Measurements from ENCODE around the gene ADGRD2. TPM values are rescaled to one million over a fixed set of nuclear protein-coding genes. Genes with fewer than 3 reads are reported as not detected.

The ADGRD2 gene
- polyA plus RNA-seq, 3 donors = not detected

- no peak overlapping the region for H3K27ac ChIP-seq (ENCODE audit: low read depth, low read length)
- WGBS, 3 donors = 62 to 68% (median 65%) methylated on average over 28 of the region's 28 CpGs
These were observed 21.3 kb upstream of the ADGRD2 start for GRCh38 chr9:124428751-124429529.

- WGBS, 3 donors = 77 to 92% (median 84%) methylated on average over 4 of the region's 4 CpGs
These were observed 20.8 kb upstream of the ADGRD2 start for GRCh38 chr9:124429530-124429867.

GRCh38 chr9:124436320-124436719, 13.9 kb upstream of the ADGRD2 start:
- no peak overlapping the region for H3K27ac ChIP-seq (ENCODE audit: low read depth, low read length)

More at GRCh38 chr9:124429530-124429867, 20.8 kb upstream of the ADGRD2 start:
- no peak overlapping the region for H3K27ac ChIP-seq (ENCODE audit: low read depth, low read length)

GRCh38 chr9:124437086-124437485, 13.2 kb upstream of the ADGRD2 start:
- H3K27ac ChIP-seq (ENCODE audit: low read depth, low read length) = no peak overlapping the region
- WGBS, 3 donors = 85 to 93% (median 93%) methylated on average over 3 of the region's 3 CpGs

DNA sequence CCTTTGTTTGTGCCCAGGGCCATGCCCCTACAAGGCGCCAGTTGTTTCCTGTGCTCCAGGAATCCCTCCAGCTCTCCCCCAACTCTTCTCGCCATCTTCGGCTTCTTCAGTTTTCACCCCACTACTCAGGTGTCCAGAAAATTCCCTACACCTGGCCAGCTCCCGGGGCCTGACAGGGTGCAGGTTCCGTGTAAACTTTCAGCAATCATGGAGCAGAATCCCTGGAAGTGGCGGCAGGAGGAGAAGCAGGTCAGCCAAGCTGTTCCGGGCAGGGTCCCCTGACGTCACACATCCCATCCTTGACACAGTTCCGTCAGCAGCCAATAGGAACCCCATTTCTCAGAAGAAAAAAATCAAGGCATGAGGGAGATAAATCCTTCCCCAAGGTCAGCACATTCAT, 12.2 kb upstream of the ADGRD2 start:
- WGBS, 3 donors = 70 to 88% (median 83%) methylated on average over 9 of the region's 9 CpGs
- H3K27ac ChIP-seq (ENCODE audit: low read depth, low read length) = no peak overlapping the region

- H3K27ac ChIP-seq (ENCODE audit: low read depth, low read length) = no peak overlapping the region
- WGBS, 3 donors = 87 to 94% (median 90%) methylated on average over 1 of the region's 1 CpG
These were observed 11.2 kb upstream of the ADGRD2 start for GRCh38 chr9:124439086-124439485.

DNA sequence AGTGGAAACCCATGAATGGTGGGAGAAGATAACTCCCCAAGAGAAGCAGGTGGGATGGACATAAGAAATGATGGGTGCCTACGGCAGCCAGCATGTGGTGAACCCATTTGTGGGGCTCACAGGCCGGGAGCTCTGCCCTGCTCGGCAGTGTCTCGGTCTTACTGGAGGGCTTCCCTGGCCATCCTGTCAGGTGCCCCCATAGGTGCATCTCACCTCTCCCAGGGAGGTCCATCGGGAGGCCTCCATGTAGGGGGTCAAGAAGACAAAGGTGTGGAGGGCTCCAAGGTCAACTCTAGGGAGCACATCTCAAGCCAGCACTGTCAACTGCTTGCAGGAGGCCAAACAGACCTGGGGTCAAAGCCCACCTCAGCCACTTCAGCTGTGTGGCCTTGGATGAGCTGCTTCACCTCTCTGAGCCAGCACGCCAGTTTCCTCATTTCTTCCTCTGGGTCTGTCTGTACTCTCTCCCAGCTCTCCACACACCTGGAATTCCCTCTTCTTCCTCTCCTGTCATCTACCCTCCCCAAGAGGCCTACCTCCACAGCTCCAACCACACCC, 10.5 kb upstream of the ADGRD2 start:
- WGBS, 3 donors = 92 to 100% (median 92%) methylated on average over 6 of the region's 6 CpGs
- no peak overlapping the region for H3K27ac ChIP-seq (ENCODE audit: low read depth, low read length)

DNA sequence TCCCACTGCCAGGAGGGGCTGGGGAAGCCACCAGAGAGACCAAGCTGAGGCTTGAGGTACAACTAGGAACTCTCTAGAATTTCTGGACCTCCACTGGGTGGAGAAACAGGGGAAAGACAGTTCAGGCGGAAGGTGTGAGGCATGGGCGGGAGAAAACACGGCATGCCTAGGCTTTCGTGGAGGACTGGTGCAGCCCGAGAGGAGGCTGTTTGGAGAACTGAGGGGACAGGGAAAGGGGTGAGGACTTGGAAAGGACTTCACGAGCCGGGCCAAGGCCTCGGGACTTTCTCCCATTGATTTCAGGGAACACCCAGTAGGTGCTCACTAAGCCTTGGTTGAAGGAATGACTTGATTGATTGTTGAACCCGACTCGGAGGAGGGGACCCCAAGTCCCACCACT, 9.5 kb upstream of the ADGRD2 start:
- no peak overlapping the region for H3K27ac ChIP-seq (ENCODE audit: low read depth, low read length)
- WGBS, 3 donors = 67 to 78% (median 73%) methylated on average over 10 of the region's 10 CpGs

DNA sequence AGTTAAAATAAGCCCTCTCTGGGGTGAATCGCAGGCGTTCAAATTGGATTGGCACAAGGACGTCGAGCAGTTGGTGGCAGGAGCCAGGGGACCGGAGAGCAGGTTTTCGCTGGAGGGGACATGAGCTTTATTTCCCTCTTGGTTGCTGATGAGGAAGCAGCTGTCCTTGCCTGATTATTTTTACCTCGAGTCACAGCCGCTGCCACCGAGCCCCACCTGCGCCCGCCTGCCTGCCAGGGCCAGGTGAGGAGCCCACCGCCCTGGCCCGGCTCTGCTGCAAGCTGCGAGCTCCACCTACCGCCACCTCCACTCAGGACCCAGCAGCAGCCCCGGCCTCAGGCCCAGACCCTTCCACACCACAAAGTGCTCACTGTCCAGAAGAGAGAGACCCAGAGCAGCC, 9.0 kb upstream of the ADGRD2 start:
- WGBS, 3 donors = 44 to 71% (median 57%) methylated on average over 16 of the region's 16 CpGs

DNA sequence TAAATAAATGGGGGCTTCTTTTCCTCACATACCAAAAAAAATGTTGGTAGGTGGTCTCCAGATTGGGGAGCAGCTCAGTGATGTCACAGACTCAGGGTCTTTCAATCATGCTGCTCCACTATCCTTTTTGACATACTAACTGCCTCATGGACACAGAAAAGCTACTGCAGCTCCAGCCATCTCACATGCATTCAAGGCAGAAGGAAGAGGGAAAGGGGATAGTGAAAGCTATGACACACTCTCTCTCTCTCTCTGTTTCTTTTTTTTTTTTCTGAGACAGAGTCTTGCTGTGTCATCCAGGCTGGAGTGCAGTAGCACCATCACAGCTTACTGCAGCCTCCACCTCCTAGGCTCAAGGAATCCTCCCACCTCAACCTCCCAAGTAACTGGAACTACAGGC, 7.9 kb upstream of the ADGRD2 start:
- H3K27ac ChIP-seq (ENCODE audit: low read depth, low read length) = no peak overlapping the region

More for the DNA sequence above, 9.0 kb upstream of the ADGRD2 start:
- H3K27ac ChIP-seq (ENCODE audit: low read depth, low read length) = no peak overlapping the region

DNA sequence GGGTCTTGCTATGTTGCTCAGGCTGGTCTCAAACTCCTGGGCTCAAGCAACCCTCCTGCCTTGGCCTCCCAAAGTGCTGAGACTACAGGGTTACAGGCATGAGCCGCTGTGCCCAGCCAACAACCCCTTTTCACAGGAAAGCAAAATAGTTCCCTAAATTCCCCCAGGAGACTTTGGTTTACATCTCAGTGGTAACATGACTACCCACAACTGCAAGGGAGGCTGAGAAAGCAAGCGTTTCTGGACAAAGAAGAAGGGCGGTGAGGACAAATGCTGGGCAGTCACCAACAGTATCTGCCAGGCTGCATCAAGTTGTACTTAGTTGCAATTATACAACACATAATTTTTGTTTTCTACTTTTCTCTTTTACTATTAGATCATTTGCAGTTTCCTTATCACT, 7.4 kb upstream of the ADGRD2 start:
- no peak overlapping the region for H3K27ac ChIP-seq (ENCODE audit: low read depth, low read length)
- WGBS, 3 donors = 72 to 78% (median 75%) methylated on average over 3 of the region's 3 CpGs

- H3K27ac ChIP-seq (ENCODE audit: low read depth, low read length) = no peak overlapping the region
- WGBS, 3 donors = 82 to 91% (median 83%) methylated on average over 2 of the region's 2 CpGs
These were observed 6.6 kb upstream of the ADGRD2 start for GRCh38 chr9:124443625-124444024.

DNA sequence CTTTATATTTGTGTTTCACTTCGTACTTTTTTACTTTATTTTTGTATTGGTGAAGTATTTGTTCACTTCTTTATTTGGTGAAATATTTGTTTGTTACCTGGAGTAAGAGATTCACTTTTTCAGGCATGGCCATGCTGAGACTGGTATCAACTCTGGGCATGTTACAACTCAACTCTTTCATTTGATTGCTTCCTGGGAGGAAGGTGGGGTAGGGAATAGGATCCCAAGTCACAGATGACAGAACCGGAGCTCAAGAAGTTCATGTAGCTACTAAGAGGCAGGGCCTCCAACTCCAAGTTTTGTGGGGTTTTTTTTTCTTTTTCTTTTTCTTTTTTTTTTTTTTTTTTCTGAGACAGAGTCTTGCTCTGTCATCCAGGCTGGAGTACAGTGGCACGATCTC, 6.1 kb upstream of the ADGRD2 start:
- no peak overlapping the region for H3K27ac ChIP-seq (ENCODE audit: low read depth, low read length)
- WGBS, 3 donors = 81 to 96% (median 85%) methylated on average over 3 of the region's 3 CpGs

DNA sequence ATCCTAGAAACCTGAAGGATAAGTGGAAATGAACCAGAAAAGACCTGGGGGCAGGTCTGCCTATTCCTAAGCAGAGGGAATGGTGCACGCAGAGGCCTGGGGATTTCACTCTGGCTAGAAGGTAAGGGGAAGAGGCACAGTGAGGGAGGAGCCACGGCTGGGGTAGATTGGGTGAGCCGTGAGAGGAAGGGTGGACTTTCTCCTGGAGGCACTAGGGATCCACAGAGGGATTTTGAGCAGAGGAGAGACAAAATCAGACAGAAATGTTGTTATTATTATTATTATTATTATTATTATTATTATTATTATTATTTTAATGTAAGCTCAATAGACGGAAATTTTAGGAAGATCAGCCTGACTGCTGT, 3.0 kb upstream of the ADGRD2 start:
- 59 to 74% (median 64%) methylated on average over 4 of the region's 4 CpGs for WGBS, 3 donors
- H3K27ac ChIP-seq (ENCODE audit: low read depth, low read length) = no peak overlapping the region

- 57 to 84% (median 84%) methylated on average over 7 of the region's 7 CpGs for WGBS, 3 donors
These were observed 2.2 kb upstream of the ADGRD2 start for GRCh38 chr9:124448019-124448418.

DNA sequence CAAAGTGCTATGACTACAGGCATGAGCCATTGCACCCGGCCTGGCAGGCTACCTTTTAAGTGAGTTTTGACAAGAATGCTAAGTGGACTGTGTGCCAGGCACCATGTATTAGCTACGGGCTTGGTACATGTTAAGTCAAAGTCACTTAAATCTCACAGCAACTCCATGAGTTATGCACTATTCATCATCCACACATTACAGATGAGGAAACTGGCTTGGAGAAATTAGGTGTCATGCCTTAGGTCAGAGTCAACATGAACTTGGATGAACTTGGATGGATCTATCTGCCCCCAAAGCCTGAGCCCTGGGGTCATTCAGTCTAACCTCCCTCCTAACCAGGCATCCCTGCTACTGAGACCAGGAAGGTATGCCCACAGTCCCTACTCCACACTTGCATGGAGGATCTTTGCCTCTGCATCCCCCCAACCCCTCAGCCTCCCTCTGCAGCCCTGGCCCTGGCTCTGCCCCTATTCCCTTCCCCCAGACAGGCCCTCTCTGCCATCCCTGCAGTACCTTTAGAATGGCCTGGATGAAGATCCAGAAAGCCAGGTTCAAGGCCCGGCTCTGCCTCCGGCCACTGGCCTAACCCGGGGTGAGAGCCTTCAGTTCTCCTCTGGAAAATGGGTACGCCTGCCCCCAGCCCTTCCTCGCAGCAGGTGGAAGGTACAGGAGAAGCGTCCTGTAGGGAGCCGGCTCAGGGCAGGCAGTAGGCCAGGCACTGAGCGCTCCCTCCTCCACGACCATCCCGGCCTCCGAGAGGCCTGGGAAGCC, 685 bp upstream of the ADGRD2 start:
- no peak overlapping the region for H3K27ac ChIP-seq (ENCODE audit: low read depth, low read length)
- WGBS, 3 donors = 84 to 86% (median 85%) methylated on average over 13 of the region's 13 CpGs

More at GRCh38 chr9:124448019-124448418, 2.2 kb upstream of the ADGRD2 start:
- no peak overlapping the region for H3K27ac ChIP-seq (ENCODE audit: low read depth, low read length)

DNA sequence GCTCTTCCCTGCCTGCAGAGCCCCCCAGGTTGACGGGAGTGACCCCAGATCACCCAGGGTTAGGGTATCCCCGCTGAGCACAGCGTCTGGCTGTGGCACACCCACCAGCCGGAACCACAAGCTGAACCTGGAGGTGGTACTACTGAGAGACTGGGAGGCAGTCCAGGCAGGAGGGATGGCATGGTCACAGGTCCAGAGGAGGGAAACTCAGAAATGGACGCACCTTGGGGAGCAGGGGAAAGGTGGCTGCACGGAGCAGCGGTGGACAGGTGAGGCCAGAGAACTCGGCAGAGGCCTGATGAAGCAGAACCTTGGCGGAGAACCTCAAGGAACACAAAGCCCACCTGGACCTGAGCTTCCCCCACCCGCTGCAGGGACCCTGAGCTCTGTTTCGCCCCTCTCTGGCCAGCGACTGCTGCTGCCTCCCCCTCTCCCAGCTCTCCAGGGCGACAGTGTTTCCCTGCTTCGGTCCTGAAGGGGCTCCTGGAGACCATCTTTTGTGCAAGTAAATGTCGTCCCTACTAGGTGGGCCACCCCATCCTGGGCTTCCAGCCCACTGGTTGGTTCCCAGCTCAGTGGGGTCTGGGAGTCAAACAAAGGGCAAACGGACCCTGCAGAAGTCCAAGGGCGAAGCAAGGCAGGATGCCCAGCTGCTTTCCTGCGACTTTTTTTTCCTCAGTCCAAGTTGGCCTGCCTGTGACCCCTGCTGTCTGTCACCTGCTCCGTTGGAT, 845 bp downstream of the ADGRD2 start:
- no peak overlapping the region for H3K27ac ChIP-seq (ENCODE audit: low read depth, low read length)
- 31 to 40% (median 40%) methylated on average over 19 of the region's 19 CpGs for WGBS, 3 donors

DNA sequence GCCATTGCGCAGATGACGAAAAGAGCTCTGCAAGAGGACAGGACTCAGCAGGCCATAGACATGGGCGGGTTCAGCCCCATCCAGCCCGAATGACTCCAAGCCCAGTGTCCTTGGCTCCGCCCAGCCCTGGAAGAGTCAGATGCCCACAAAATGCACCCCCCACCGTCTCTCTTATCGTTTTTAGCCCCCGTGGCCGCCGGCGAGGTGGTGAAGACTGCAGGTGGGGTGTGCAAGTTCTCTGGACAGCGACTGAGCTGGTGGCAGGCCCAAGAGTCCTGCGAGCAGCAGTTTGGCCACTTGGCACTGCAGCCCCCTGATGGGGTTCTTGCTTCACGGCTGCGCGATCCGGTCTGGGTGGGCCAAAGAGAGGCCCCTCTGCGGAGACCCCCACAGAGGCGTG, 2.1 kb downstream of the ADGRD2 start:
- H3K27ac ChIP-seq (ENCODE audit: low read depth, low read length) = no peak overlapping the region
- 76 to 81% (median 79%) methylated on average over 19 of the region's 19 CpGs for WGBS, 3 donors
